ENCODE results near the gene PLCB1.
"Not testable (repeated sequence)": the region's sequence is repeated elsewhere in the genome, so short reads cannot be mapped to it uniquely, and the experiment has no call there.

Gene PLCB1

DNA sequence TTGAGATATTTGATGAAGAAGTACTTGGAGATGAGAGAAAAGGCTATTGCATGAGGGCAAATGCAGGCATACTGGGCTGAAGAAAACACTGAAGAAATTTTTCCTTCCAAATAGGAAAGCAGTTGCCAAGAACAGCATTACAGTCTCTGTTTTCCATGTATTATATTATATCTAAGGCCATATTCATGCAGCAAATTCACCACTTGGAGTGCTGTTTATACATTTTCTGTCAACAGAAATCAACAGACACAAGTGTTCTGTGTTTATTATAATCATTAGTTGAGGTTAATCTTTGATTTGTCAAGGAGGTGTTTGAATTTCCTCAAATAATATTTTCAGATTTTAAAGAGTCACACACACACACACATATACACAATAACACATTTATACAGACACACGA is 668.0 kb downstream of the PLCB1 start:
- DNase-seq: no peak

DNA sequence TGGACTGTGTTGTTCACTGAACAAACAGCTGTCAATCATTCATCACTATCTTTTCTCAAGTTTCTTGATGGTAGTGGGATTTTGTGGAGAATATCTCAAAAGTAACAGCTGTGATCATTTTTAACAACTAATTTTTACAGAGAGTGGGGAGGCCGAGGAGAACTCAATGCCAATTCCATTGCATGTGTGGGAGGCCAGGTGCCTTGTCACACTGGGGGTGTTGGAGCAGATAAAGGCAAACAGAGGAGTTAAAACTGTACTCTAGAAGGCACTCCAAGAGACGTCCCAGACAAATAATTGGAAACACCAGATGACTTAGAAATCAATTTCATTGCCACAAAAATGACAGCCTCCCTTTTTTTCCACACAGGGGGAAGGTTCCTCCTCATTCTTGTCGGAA is 669.6 kb downstream of the PLCB1 start:
- DNase-seq: no peak

DNA sequence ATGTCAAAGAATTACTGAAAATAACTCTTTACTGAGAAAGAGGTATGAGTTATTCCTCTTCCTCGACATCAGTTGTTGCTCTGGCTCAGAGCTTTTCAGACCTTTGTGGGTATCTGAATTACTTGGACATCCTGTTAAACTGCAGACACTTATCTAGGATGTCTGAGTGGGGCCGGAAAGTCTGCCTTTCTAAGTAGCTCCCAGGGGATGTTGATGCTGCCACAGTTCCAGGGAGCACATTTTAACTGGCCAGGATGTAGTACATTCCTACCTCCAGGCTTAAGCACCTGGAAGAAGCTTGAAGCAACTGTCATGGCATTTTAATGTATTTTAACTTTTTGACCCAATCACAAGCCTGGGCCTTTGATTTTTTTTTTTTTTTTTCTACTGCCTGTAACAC is 671.0 kb downstream of the PLCB1 start:
- DNase-seq: no peak

DNA sequence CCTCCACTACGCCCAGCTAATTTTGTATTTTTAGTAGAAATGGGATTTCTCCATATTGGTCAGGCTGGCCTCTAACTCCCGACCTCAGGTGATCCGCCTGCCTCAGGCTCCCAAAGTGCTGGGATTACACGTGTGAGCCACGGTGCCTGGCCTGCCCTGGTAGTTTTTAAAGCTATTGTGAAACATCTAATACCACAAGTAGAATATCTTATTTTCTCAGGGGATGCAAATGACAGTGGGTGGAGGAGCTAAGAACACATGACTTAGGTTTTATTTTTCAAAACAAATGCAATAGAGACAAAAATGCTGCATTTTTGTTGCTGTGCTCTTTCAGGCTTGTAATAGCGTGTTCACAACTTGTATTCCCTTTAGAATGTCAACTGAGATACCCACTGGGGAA is 671.9 kb downstream of the PLCB1 start:
- DNase-seq: no peak

DNA sequence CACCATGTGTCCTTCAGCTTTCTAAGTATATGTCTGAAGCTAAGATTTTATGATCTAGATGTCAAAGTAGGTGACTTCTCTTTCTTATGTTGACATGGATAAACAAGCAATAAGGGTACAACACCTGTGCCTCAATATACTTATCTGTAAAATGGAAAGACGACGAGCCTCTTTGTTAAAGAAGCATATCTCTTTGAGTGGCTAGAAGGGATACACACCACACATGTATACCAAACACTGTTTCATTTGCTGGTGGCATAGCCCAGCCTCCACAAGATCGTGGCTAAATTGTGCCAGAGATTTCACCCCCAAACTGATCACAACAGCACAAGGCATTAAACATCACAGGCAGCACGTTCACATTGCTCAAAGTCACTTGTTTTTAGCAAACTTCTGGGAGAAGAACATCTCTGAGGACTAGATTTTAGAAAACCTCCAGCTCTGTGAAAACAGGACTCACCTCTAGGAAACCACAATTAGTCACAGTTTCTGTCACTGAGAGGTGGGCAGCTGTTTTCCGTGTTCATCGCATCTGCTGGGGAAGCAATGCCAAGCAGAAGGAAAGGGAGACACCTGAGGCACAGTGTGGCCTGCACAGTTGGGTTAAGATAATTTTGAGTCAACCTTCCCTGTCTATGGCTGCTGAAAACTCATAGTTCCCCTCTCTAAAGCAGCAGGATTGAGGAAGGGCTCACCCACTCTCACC is 673.8 kb downstream of the PLCB1 start:
- no peak for DNase-seq

DNA sequence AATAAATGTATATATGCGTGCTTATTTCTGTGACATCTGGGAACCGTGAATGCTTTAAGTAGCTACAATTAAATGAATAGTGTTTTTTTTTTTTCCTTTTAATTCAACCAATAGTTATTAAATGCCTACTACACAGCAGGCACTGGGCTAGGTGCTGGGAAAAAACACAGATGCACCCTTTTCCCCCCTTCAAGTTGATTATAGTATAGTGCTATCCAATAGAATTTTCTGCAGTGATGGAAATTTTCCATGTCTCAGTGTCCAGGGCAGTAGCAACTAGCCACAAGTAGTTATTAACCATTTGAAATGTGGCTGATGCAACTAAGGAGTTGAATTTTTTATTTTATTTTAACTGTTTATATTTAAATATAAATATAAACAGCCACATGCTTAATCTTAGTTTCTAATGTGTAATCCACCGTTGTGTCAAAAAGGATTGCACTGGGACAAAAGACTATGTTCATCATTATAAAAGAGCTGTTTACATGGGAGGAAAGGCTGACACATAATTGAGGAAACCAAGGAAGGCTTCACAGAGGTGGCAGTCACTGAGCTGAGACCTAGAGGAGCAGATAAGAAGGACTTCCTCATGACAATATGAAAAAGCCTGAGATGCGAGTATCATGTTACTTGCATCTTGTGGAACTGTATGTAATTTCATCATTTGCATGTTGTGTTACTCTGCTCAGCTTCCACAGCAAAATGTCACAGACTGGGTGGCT is 675.6 kb downstream of the PLCB1 start:
- peak; percentile 47 to 62 for DNase-seq

DNA sequence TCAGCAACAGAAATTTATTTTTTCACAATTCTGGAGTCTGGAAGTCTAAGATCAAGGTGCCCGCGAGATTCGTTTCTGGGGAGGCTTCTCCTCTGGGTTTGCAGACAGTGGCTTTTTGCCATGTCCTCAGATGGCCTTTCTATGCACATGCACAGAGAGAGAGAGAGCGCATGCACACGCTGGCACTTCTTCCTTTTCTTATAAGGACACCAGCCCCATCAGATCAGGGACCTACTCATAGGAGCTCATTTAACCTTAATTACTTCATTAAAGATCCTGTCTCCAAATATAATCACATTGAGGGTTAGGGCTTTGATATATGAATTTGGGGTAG is 676.1 kb downstream of the PLCB1 start:
- DNase-seq: no peak

DNA sequence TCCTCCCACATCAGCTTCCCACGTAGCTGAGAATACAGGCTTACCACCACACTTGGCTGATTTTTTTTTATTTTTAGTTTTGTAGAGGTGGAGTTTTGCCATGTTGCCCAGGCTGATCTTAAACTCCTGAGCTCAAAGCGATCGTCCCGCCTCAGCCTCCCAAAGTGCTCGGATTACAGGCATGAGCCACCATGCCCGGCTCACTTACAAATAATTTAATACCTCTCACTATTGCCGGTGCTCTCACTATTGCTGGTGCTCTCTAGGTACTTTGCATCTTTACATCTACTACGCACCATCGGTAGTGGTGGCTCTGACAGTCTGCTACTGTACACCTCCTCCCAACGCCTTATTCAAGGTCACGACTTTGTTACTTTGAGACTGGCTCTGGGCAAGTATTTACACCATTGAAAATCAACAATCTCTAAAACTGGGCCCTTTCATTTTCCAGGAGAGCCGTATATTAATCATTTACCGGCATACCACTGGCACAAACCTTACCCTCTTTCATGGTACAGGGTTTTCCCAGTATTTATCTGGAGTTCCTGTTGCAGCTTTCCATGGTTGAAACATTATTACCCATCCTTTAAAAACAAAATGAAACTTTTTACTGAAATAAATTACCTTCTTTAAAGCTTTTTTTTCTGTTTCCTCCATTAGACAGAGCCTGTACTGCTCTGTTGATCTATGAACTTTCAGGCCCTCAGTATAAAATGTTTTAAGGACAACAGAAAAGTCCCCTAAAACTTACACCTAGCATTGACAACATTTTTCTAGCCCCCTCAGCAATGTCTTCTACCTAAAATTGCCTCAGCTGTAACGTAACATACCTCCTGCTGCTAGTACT is 677.3 kb downstream of the PLCB1 start:
- peak in 1 of 2 experiments; percentile 55 for DNase-seq

DNA sequence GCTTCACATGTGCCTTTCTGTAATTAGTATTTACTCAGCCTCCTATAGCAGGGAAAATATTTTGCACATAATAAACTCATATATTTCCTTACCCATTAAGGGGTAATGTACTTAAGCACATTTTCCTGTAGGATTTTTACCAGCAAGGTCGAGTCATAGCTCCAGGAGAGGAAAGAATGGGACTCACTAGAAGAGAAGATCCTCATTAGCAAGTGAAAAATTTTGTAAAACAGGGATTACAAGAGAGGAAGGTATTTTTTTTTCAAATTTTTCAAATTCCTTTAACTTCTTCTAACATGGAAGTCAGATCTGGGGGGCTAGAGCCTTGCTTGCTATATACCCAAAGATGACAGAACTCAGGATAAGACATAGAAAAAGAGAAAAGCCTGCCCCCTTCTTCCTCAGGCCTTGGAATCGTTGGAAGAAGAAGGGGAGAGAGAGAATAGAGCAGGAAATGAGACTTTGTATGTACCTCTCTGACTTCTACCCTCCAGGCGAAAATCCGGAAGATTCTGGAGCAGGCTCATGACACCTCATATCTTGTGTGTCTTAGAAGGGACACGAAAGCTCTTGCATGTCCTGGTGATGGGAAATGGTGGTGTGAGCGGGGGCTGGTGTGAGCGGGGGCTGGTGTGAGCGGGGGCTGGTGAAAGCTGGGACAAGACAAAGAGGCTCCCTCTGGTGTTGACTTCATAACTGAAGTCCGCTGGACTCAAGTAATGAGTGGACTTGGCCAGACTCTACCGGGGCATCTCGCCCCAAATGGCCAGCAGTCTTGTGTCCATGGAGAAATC is 679.9 kb downstream of the PLCB1 start:
- DNase-seq: no peak

DNA sequence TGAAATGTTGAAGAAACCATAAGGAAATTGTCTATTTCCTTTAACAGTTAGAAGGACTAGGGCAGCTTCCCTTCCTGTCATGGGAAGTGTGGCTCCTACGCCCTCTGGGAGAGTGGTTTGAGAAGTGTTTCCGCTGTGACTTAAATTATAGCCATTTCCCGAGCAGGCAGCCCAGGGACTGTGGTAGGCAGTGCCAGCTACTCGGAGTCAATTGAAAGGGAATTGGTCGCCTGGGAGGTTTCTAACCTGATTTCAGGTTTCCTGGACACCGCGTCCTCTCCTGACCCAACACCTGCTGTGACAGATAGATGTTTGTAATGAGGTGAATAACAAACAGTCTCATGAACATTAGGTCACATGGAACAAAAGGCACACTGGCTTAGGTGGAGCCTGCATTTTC is 680.8 kb downstream of the PLCB1 start:
- no peak for DNase-seq

DNA sequence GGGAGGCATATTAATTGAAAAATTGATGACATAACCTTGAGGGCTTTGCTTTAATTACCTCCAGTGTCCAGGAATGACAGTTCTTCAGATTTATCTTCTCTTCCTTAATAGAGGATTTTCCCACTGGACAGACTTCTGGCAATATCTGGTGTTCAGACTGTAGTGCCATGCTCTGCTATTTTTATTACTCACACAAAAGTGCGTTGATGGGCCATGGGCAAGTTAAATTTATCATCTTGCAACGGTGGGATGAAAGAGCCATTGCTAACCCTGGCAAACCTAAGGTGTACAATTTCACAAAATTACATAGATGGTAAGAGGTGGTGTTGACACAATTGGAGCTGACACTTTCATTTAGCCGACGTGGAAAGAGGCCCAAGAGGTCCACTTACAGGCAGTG is 683.1 kb downstream of the PLCB1 start:
- no peak for DNase-seq

DNA sequence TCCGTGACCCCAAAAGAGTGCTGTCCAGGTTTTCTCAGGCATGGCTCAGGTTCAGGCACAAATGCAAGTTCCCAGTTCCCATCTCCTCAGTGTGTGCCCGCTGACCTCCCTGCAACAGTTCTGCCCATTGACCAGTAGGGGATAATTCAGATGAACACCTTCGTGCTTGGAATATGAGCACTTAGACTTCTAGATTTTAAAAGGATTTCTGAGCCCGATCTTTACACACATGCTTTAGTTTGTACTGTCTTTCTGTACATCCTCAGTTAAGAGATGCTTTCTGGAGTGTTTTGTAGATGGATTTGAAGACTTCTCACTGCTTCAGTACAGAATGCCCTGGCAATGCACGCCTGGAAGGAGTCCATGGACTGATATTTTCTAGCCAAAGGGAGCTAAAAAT is 697.2 kb downstream of the PLCB1 start:
- no peak for DNase-seq

DNA sequence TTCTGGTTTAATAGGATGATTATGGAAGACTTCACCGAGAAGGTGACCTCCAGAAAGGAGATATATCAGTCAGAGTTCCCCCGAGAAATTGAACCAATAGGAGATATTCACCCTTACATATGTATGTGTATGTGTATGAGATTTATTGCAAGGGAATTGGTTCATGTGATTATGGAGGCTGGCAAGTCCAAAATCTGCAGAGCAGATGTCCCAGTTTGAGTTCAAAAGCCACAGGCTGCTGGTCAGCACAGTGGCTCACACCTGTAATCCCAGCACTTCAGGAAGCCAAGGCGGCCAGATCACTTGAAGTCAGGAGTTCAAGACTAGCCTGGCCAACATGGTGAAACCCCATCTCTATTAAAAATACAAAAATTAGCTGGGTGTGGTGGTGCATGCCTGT is 702.2 kb downstream of the PLCB1 start:
- not testable (repeated sequence) for DNase-seq

DNA sequence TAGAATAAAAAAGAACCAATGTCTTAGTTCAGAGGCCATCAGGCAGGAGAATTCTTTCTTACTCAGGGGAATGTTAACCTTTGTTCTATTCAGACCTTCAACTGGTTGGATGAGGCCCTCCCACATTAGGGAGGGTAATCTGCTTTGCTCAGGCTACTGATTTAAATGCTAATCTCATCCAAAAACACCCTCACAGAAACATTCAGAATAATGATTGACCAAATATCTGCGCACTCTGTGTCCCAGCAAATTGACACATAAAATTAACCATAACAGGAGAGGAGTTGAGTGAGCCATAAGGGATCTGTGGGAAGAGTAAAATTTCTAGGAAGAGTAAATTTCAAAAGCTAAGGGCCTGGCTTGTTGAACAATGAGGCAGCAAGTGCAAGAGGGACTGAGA is 702.8 kb downstream of the PLCB1 start:
- DNase-seq: no peak

DNA sequence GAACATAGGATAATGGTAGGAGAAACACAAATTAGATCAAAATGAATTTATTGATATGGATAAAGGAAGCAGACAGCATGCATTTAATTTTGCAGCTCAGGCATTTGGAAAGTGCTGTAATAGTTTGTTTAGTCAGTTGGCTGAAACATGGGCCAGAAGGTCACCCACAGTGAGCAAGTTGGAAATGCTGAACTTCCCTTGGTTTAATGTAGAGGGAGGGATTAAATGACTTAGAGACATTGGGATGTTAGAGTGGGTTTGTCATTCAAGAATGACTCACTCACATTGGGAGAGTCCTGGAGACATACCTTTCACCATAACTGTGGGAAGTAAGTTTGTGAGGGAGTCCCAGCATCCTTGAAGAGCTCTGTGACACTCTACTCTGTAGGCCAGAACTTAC is 705.3 kb downstream of the PLCB1 start:
- no peak for DNase-seq

DNA sequence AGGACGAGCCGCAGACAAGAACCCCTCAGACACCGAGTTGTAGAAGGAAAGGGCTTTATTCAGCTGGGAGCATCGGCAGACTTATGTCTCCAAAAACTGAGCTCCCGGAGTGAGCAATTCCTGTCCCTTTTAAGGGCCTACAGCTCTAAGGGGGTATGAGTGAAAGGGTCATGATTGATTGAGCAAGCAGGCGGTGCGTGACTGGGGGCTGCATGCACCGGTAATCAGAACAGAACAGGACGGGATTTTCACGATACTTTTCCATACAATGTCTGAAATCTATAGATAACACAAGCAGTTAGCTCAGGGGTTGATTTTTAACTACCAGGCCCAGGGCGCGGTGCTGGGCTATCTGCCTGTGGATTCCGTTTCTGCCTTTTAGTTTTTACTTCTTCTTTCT is 710.5 kb downstream of the PLCB1 start:
- no peak for DNase-seq

DNA sequence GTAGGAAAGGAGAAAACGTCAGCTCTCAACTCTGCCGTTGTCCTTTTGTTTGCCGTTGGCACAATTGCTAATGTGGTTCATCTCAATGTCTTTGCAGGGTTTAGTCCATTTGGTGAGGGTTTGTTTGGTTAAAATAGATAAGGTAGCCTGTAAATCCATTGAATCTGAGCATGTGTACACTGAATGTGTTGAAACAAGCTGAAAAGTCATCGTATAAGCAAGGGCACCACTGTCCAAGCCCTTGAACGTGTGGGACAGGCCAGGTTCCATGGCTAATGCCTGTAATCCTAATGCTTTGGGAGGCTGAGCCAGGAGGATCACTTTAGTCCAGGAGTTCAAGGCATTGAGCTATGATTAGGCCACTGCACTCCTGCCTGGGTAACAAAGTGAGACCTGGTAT is 712.1 kb downstream of the PLCB1 start:
- DNase-seq: no peak

DNA sequence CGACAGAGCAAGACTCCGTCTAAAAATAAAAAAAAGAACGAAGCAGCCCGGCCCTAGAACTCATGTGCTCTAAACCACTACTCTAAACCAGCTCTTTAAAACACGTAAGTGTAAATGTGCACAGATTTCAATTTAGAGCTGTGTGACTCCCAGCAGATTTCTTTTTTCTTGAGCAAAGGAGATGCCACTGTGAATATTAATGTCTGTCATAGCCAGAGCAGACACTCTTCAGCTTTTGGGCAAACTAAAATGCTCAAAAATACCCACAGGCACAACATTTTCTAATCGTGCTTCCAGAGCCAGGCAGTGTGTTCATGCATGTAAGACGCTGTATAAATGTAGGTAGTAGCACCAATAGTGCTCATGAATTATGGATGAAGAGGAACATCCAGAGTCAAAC is 717.9 kb downstream of the PLCB1 start:
- no peak for DNase-seq

DNA sequence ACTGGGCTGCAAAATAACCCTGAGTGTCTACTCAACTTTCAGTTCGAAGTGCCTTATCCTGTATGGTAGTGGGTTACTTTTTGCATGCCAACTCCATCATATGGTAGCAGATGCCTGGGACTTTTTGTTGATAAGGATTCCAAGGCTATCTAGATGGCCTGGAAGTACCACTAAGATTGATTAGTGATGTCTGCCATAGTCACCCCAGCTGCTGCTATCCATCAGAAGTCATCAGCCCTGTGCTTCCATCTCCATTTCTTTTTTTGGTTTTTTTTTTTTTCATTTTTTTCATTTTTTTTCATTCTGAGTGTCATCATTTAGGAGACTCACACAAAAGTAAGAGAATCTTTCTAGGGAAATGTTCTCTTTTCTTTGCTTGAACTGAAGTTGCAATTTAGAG is 719.4 kb downstream of the PLCB1 start:
- DNase-seq: no peak

DNA sequence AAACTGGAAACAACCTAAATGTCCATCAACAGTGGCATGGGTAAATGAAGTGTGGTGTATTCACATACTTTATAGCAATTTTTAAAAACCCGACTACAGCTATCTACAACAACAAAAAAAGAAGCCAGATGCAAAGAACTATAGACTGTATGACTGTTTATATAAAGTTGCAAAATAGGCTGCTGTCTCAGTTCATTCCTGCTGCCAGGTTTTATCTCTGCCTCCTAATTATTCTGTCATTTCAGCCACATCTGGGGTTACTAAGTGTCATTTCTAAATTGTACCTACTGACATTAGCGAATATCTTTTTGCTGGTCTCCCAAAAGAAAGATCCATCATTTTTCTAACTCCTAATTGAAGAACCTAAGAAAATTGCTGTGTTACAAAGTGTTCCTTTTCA is 719.9 kb downstream of the PLCB1 start:
- DNase-seq: not testable (repeated sequence)

DNA sequence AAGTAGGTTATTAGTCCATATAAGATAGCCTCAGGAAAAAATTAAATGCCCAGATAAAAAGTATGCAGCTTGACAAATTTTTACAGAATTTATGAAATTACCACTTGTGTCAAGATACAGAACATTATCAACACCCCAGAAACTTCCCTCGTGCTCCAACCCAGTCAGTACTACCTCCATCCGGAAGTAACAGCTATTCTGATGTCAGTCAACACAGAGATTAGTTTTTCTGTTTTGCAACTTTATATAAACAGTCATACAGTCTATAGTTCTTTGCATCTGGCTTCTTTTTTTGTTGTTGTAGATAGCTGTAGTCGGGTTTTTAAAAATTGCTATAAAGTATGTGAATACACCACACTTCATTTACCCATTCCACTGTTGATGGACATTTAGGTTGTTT is 721.1 kb downstream of the PLCB1 start:
- not testable (repeated sequence) for DNase-seq

DNA sequence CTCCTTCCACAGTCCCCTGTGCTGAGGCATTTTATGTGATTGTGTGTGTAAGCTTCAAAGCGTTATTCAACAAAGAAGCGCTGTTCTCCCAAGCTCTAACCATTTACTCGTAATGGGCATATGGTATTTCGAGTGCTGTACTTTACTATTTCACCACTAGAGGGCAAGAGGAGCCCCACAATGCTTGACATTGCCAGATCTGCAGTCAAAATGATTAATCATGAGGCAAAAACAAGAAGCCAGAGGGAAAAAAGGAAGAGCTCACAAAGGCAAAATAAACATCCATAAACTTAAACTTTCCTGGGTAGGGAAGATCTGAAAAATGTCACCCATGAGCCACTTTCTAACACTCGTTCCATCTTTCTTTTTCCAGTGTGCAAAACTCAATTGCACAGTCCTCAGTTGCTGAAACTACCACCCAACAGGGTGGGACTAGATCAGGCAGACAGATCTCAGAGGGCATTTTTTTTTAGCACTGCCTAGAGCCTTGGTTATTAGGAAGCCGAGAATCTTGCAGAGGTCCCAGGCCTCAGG is 721.8 kb downstream of the PLCB1 start:
- peak; percentile 78 to 89 for DNase-seq

DNA sequence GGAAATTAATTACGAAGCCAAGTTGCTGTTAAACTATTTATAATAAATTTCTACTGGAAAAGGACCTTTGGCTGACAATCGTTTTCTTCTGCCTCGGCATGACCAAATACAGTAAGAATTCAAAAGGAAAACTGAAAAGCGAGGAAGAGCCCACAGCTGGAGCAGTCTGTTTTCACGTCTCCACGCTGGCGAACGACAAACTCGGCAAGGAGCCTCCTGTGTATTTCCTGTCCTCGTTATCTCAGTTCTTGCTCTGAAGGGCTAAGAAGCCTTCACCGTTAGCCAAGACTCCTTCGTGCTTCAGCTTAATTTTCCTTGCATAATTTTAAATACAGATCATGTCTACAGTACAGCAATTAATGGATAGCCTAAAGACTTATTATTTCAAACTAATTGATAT is 722.5 kb downstream of the PLCB1 start:
- DNase-seq: no peak

Measured in NCI-H526 (cell line).